Activated CD8-positive, alpha-beta memory T cell treated with anti-CD3 and anti-CD28 coated beads for 48 hours (primary cell): ENCODE data around the gene PEX16.
"Not testable (repeated sequence)": the region's sequence is repeated elsewhere in the genome, so short reads cannot be mapped to it uniquely, and the experiment has no call there.

Experiments used
- DNase-seq, 3 experiments: peaks; one replicate each; pipeline ENCODE4 v3.0.0-alpha.2; 2020; ENCODE audit warnings: low read depth in 2 of 3, low spot score in 2 of 3

Gene PEX16

DNA sequence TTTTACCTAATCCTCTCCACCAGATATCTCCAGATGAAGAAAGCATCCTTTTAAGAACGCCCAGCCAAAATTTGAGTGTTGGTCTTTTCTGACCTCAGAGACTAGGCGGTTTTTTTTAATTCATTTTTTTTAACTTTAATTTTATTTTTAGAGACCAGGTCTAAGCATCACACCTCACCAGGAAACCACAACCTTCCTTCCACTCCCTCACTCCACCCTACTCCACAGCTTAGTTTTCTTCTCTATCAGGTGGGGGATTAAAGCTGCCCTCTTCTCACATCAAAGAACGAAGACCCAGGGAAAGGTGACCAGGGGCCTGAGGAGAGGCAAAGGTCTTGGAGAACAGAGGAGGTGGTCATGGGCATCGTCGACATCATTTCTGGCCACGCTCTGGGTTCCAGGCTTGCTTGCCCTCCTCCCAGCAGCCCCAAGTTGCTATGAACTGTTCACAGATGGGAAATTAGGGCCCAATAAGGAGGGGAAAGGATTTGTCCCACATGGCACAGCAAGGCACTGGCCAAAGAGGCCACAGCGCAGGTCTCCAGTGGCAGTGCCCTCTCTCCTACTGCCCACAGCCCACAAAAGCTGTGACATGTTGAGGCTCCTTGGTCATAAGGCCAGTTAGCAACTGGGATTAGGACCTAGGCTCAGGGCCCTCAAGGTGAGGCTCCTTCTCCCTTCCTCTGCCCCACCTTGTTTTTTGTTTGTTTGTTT lies 1.4 kb upstream of the PEX16 start:
- no peak for DNase-seq

DNA sequence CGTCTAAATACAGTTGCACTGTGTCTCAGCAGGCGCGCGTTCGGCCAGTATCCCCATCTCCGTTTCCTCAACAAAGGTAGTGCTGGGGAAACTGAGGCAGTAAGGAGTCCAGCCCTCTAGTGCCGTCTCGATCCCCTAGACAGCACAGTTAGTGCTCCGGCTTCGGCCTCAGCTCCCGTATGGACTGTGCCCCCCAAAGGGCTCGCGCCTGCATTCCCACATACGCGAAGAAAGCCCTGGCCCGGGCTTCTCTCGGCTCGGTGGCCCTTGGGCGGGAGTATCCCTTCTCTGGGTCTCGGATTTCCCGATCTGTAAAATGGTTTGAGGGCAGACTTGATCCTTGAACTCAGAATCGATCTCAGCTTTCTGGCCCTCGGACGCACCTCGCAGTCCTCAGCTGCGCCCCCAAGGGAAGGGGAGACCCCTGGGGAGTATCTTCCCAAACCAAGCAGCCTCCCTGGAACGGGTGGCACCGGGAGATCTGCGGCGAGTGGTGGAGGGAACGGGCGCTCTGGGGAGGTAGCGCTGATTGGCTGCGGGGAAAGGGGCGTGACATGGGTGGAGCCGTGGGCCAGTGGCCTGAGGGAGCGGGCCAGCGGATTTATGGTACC lies 759 bp upstream of the PEX16 start:
- DNase-seq, result peak in 1 of 3 experiments; percentile 30

DNA sequence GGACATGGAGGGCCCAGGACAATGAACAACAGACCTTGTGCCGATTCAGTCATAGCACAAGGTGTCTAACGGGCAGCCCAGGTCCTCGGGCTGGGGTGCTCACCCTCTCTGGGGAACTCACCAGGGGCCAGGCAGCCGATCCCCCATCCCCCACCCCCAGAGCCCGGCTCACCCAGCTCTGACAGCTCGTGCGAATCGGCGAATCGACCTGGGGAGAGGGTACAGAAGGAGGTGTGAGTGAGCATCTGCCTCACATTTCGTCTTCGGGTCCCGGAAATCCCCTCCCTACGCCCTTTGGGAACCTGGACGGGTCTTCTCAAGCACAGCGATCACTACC lies 423 bp downstream of the PEX16 start:
- no peak for DNase-seq

GRCh38 chr11:45915446-45915845 lies 2.2 kb downstream of the PEX16 start:
- no peak for DNase-seq

DNA sequence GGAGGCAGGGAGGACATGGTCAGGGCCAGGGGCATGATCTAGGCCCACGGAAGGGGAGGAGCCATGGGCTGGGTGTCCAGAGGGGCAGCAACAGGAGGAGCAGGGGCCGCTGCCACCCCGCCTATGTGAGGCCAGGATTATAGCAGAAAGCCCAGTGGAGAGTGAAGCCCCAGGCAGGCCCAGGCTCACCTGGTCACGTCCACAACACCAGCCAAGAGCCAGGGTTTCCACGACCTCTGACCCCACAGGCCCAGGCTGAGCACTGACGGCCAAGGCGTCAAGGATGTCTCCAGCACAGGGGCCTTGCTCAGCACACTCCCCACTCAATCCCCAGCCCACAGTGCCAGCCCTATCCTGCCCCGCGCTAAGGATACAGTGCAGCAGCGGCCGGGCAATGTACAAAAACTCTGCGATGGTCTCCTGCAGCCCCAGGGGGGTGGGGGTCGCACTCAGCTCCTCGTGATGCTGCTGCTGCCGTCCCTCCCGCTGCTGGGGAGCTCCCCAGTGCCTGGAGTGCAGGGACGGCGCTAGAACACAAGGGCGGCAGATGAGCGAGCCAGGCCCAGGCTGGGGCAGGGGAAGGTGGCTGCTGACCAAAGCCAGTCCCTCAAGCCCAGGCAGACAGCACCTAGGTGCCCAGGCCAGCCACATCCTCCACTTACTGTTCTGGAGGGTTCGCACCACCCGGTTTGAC lies 3.6 kb downstream of the PEX16 start:
- DNase-seq, result no peak

DNA sequence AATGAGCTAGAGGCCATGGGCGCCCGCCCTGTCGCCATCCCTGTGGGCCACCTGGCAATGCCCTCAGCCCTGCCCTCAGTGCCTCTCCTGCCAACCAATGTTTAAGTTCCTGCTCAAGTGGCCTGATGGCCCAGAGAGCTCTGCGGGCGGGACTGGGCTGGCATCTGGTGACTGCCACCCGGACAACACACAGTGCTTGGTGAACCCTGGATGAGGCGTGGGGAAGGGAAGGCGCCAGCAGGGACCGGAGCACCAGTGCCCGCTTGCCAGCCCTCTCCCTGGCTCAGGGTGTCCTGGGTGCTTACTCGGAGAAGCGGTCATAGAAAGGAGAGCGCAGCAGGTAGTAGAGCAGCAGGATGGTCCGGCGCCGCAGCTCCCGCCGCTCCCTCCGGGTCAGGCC lies 4.2 kb downstream of the PEX16 start:
- no peak for DNase-seq

- no peak for DNase-seq
These were observed 7.1 kb downstream of the PEX16 start for GRCh38 chr11:45910623-45911022.

GRCh38 chr11:45909594-45910475 lies 7.8 kb downstream of the PEX16 start:
- no peak for DNase-seq

GRCh38 chr11:45907911-45908370 lies 9.7 kb downstream of the PEX16 start:
- no peak for DNase-seq

- no peak for DNase-seq
These were observed 10.6 kb downstream of the PEX16 start, which contains the start of gene FREY1 for GRCh38 chr11:45906965-45907611. FREY1 (minus strand) TSS chr11:45907271; CDS start chr11:45907245, 26 bp downstream.

DNA sequence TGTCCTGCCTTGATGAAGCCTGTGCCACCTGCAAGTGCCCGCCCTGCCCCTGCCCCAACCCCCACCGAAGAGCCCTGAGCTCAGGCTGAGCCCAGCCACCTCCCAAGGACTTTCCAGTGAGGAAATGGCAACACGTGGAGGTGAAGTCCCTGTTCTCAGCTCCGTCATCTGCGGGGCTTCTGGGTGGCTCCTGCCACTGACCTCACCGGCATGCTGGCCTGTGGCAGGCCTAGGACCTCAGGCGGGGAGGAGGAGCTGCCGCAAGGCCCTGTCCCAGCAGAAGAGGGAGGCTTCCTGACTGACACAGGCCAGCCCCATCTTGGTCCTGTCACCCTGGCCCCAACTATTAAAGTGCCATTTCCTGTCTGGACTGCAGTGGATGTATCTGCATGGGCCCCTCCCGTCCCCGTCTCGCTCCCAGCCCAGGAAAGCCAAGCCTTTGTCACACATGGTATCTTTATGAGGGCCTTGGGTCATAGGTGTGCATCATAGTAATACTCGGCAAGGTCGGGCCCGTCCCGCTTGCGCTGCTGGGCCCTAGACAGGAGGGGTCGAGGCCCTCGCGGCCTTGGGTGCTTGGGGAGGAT lies 11.5 kb downstream of the PEX16 start:
- DNase-seq, result no peak

DNA sequence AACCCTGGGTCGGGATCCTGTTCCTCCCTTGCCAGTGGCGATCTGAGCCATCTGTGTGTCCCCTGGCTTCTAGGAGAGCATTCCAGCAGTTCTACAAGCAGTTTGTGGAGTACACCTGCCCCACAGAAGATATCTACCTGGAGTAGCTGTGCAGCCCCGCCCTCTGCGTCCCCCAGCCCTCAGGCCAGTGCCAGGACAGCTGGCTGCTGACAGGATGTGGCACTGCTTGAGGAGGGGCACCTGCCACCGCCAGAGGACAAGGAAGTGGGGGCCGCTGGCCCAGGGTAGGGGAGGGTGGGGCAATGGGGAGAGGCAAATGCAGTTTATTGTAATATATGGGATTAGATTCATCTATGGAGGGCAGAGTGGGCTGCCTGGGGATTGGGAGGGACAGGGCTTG lies 12.1 kb downstream of the PEX16 start:
- DNase-seq, result not testable (repeated sequence)

- DNase-seq, result no peak
These were observed 12.6 kb downstream of the PEX16 start for GRCh38 chr11:45905095-45905494.

DNA sequence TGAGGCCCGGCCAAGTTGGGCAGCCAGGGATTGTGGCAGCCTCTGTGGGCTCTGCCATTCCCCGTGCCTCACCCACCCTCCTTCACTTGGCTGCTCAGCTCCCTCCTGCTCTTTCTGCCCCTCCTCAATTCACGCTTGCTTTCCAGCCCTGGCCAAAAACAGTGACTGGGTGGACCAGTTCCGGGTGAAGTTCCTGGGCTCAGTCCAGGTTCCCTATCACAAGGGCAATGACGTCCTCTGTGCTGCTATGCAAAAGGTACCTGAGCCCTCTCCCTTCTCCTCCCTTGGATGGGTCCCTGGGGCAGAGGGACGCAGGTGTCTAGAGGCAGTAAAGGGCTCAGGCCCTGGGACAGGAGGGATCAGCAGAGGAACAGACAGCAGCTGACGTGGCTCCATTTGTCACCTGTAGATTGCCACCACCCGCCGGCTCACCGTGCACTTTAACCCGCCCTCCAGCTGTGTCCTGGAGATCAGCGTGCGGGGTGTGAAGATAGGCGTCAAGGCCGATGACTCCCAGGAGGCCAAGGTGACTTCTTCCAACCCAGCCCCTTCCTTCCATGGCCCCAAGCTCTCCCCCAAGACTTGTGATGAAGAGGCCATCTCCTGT lies 13.3 kb downstream of the PEX16 start:
- no peak for DNase-seq

- no peak for DNase-seq
These were observed 15.0 kb downstream of the PEX16 start for GRCh38 chr11:45902452-45903380.

GRCh38 chr11:45901626-45902025 lies 16.1 kb downstream of the PEX16 start:
- no peak for DNase-seq

GRCh38 chr11:45900916-45901617 lies 16.6 kb downstream of the PEX16 start:
- no peak for DNase-seq

- DNase-seq, result not testable (repeated sequence)
These were observed 17.4 kb downstream of the PEX16 start for GRCh38 chr11:45900175-45900800.
